ENCODE data around the gene CDYL2.

The CDYL2 gene

DNA sequence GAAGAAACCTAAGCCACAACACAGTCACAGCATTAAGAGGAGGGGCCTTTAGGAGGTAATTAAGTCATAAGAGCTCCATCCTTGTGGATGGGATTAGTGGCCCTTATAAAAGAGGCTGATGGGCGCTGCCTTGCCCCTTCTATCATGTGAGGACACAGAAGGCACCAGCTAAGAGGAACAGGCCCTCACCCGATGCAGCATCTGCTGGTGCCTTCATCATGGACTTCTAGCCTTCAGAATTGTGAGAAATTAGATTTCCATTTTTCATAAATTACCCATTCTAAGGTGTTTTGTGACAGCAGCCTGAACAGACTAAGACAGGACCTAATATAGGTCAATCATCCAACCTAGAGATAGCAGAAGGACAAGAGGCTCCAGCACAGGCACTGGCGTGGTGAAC lies 120.8 kb downstream of the CDYL2 start:
- H3K27ac ChIP-seq = no peak overlapping the region
- H3K36me3 ChIP-seq = peaks cover 5% of the 10 kb centered on the region
- H3K4me1 ChIP-seq (ENCODE audit: control insufficient read depth in 1 of 2, insufficient read depth in 1 of 2, low read depth in 1 of 2, low read length in 1 of 2) = no peaks in the 10 kb centered on the region
- no peaks in the 10 kb centered on the region for H3K27me3 ChIP-seq
- TF ChIP-seq, protein P1, sequence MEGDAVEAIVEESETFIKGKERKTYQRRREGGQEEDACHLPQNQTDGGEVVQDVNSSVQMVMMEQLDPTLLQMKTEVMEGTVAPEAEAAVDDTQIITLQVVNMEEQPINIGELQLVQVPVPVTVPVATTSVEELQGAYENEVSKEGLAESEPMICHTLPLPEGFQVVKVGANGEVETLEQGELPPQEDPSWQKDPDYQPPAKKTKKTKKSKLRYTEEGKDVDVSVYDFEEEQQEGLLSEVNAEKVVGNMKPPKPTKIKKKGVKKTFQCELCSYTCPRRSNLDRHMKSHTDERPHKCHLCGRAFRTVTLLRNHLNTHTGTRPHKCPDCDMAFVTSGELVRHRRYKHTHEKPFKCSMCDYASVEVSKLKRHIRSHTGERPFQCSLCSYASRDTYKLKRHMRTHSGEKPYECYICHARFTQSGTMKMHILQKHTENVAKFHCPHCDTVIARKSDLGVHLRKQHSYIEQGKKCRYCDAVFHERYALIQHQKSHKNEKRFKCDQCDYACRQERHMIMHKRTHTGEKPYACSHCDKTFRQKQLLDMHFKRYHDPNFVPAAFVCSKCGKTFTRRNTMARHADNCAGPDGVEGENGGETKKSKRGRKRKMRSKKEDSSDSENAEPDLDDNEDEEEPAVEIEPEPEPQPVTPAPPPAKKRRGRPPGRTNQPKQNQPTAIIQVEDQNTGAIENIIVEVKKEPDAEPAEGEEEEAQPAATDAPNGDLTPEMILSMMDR (IDR thresholded peaks at IDR 0.05) = no peak
- H3K9me3 ChIP-seq = no peaks in the 10 kb centered on the region
- no peak overlapping the region for H3K4me3 ChIP-seq (ENCODE audit: low read depth in 1 of 2, low read length in 1 of 2)

DNA sequence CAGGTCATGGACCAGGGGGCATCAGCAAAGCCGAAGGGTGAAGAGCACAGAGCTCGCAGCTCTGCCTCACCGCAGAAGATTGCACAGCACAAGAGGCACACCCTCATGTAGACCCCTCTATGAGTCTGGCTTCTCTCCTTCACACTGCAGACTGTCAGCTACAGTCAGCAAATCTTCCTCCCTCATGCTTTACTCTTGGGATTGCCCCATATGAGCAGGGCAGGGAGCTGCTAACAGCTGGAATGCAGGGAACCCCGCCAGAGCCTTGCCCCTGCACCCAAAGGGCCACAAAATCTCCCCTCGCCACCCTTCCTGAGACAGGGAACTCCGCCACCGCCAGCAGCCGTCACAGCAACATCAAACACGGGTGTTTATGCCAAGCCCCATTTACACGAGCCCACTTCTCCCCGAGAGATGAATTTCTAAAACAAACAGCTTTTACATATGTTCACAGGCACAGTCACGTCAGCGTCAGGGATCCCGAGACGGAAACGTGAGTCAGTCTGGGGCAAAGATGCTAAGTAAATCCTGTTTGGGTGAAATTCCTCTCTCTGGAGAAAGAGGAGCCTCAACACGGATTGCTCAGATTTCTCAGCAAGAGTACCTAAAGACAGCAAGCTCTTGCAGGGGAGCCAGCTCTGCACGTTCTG lies 121.9 kb downstream of the CDYL2 start:
- peaks cover 5% of the 10 kb centered on the region for H3K36me3 ChIP-seq
- no peaks in the 10 kb centered on the region for H3K27me3 ChIP-seq
- no peak overlapping the region for H3K4me3 ChIP-seq (ENCODE audit: low read depth in 1 of 2, low read length in 1 of 2)
- no peaks in the 10 kb centered on the region for H3K9me3 ChIP-seq
- no peak overlapping the region for H3K27ac ChIP-seq
- no peaks in the 10 kb centered on the region for H3K4me1 ChIP-seq (ENCODE audit: control insufficient read depth in 1 of 2, insufficient read depth in 1 of 2, low read depth in 1 of 2, low read length in 1 of 2)
- TF ChIP-seq, protein P1 (IDR thresholded peaks at IDR 0.05) = no peak

DNA sequence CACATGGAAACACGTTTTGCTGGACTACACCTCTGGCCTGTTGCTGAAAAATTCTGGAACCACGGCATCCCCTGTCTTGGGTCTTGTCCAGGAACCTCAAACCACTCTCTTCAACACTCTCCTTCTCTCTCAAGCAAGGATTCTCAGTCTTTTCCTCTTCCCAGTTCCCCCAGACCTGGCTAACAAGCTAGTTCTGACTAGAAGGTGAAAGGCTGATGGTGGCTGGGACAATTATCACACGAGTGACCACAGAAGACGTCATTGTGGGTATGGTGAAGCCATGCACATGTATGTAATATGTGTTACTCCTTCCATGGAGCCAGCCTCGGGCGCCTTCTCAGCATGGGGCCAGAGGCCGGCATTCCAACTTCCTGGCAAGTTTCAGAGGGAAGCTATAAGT lies 123.0 kb downstream of the CDYL2 start:
- no peak overlapping the region for H3K27ac ChIP-seq
- H3K27me3 ChIP-seq = no peaks in the 10 kb centered on the region
- peaks cover 5% of the 10 kb centered on the region for H3K36me3 ChIP-seq
- H3K9me3 ChIP-seq = no peaks in the 10 kb centered on the region
- H3K4me3 ChIP-seq (ENCODE audit: low read depth in 1 of 2, low read length in 1 of 2) = no peak overlapping the region
- TF ChIP-seq, protein P1 (IDR thresholded peaks at IDR 0.05) = no peak
- no peaks in the 10 kb centered on the region for H3K4me1 ChIP-seq (ENCODE audit: control insufficient read depth in 1 of 2, insufficient read depth in 1 of 2, low read depth in 1 of 2, low read length in 1 of 2)

DNA sequence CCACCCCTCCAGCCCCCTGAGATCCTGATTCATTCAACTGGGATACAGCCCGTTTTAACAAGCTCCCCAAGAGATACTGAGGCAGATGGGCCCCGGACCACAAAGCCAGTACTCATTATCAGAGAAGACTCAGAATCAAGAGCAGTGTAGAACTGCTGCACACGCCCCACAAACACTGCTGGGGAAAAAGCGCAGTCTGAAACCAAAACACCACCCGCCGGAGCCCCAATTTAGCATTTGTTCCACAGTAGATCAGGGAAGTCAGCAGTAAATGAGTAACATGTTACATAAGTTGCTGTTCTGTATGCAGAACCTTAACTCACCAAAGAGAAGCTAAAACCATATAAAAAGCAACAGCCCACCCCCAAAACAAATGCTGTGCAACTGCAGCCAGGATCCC lies 123.6 kb downstream of the CDYL2 start:
- H3K36me3 ChIP-seq = peaks cover 5% of the 10 kb centered on the region
- no peak overlapping the region for H3K27ac ChIP-seq
- H3K4me1 ChIP-seq (ENCODE audit: control insufficient read depth in 1 of 2, insufficient read depth in 1 of 2, low read depth in 1 of 2, low read length in 1 of 2) = no peaks in the 10 kb centered on the region
- TF ChIP-seq, protein P1 (IDR thresholded peaks at IDR 0.05) = no peak
- H3K9me3 ChIP-seq = no peaks in the 10 kb centered on the region
- no peaks in the 10 kb centered on the region for H3K27me3 ChIP-seq
- no peak overlapping the region for H3K4me3 ChIP-seq (ENCODE audit: low read depth in 1 of 2, low read length in 1 of 2)

DNA sequence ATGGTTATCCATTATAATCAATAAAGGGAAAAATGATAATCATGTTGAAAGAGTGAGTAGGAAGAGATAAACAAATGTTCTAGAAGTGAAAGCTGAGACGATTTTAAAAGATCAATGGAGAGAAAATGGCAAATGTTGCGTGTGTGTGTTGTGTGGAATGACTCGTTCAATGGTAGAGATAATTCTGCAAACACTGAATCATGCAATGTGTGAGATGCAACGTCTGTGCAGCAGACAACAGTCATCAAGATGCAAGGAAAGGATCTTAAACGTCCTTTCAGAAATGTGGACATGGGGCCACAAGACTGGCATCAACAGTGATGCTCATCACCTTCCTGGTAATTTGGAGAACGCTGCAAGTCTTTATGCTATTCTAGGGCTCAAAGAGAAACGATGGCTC lies 124.4 kb downstream of the CDYL2 start:
- Histone ChIP-seq H3K36me3 (peaks cover 5% of the 10 kb centered on the region), H3K9me3 (no peaks in the 10 kb centered on the region), H3K4me3 (ENCODE audit: low read depth in 1 of 2, low read length in 1 of 2) (no peak overlapping the region), H3K27me3 (no peaks in the 10 kb centered on the region), H3K27ac (no peak overlapping the region), H3K4me1 (ENCODE audit: control insufficient read depth in 1 of 2, insufficient read depth in 1 of 2, low read depth in 1 of 2, low read length in 1 of 2) (no peaks in the 10 kb centered on the region)
- TF ChIP-seq, protein P1 (IDR thresholded peaks at IDR 0.05) = no peak
